Measurements from ENCODE around the gene LRRC53. TPM values are rescaled to one million over a fixed set of nuclear protein-coding genes. Genes with fewer than 3 reads are reported as not detected.

LRRC53 gene
- total RNA-seq, 1 donor from 2014 or later = not detected

GRCh38 chr1:74422421-74423292 lies 89.8 kb downstream of the LRRC53 start:
- no peak for DNase-seq (ENCODE audit: low spot score)
- no peaks in the 10 kb centered on the region for H3K4me1 Mint-ChIP-seq (ENCODE audit: low read depth)
- H3K4me3 Mint-ChIP-seq = no peak overlapping the region
- intact Hi-C loops (cut with micrococcal nuclease) = no loop called here
- H3K9me3 Mint-ChIP-seq = no peaks in the 10 kb centered on the region
- H3K36me3 Mint-ChIP-seq (ENCODE audit: low read depth) = no peaks in the 10 kb centered on the region
- no peaks in the 10 kb centered on the region for H3K27me3 Mint-ChIP-seq (ENCODE audit: insufficient read depth)
- no peak overlapping the region for H3K27ac Mint-ChIP-seq

GRCh38 chr1:74420467-74420866 lies 91.9 kb downstream of the LRRC53 start:
- Mint-ChIP-seq H3K4me3 (no peak overlapping the region), H3K36me3 (ENCODE audit: low read depth) (no peaks in the 10 kb centered on the region), H3K27me3 (ENCODE audit: insufficient read depth) (no peaks in the 10 kb centered on the region), H3K4me1 (ENCODE audit: low read depth) (no peaks in the 10 kb centered on the region), H3K27ac (no peak overlapping the region), H3K9me3 (no peaks in the 10 kb centered on the region)
- intact Hi-C loops (cut with micrococcal nuclease) = no loop called here
- DNase-seq (ENCODE audit: low spot score) = no peak

Other genes starting within 250 kb of the LRRC53 start
- not detected in 2 replicates for gene ERICH3, start 161.2 kb upstream of the LRRC53 start, total RNA-seq
- 13.7 and 16.8 TPM in 2 replicates for gene CRYZ, start 220.4 kb upstream of the LRRC53 start, total RNA-seq
- 33.7 and 39.7 TPM in 2 replicates for gene TYW3, start 220.5 kb upstream of the LRRC53 start, total RNA-seq